ENCODE results near the gene GOLGA8M.
A peak's percentile ranks its signal among the peaks of the same experiment; 100 is the strongest.
"Not testable (repeated sequence)": the region's sequence is repeated elsewhere in the genome, so short reads cannot be mapped to it uniquely, and the experiment has no call there.

Gene GOLGA8M

GRCh38 chr15:28712270-28712669 lies at the start of gene GOLGA8M:
Gene GOLGA8M, minus strand, starts transcription at chr15:28712421. Its CDS starts 98 bp downstream, at chr15:28712323.
- not testable (repeated sequence) for DNase-seq (ENCODE audit: low read depth in 2 of 2)

DNA sequence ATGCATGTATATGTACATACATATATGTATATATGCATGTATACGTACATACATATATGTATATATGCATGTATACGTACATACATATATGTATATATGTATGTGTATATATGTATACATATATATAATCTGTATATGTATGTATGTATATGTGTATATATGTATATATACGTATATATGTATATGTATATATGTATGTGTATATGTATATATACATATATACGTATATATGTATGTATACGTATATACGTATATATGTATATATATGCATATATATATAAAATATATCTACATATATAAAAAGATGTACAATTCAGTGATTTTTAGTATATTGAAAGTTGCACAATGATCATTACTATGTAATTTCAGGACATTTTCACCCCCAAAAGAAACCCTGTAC lies 30.7 kb upstream of the GOLGA8M start:
- not testable (repeated sequence) for DNase-seq (ENCODE audit: low read depth in 2 of 2)

DNA sequence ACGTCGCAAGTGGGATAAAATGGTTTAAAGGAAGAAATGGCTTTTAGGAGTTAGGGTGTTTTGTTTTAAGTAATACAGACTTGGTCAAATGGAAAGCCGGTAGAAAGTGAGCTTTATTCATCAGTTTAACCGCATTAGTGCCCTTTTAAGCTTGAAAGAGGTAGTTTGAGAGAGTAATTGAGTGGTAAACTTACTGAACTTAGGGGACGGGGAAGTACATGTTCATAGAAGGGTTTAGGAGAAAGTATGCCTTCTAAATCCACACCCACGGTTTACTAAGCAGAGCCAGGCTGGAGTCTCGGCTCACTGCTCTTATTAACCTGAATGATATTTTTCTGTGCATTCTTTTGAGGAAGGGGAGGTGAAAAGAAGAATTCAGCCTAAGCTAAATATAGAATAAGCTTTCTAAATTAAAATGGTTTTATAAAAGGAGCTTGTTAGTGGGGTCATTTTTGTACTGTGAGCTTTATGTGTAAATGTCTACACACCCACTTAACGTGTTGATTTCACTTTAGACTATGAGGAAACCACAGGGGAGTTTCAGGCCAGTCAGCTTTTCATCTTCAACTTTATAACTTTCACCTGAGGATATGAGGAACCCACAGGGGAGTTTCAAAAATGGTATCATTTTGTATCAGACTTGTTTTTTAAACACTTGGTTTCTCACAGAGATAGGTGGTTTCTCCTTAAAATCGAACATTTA lies 26.5 kb upstream of the GOLGA8M start:
- not testable (repeated sequence) for DNase-seq (ENCODE audit: low read depth in 2 of 2)

GRCh38 chr15:28738200-28738561 lies 26.0 kb upstream of the GOLGA8M start:
- DNase-seq (ENCODE audit: low read depth in 2 of 2): not testable (repeated sequence)

GRCh38 chr15:28737521-28738199 lies 25.4 kb upstream of the GOLGA8M start:
- DNase-seq (ENCODE audit: low read depth in 2 of 2): peak in 1 of 2 donors; percentile 48

- DNase-seq (ENCODE audit: low read depth in 2 of 2): not testable (repeated sequence)
Observed at GRCh38 chr15:28728061-28728460, 15.8 kb upstream of the GOLGA8M start.

DNA sequence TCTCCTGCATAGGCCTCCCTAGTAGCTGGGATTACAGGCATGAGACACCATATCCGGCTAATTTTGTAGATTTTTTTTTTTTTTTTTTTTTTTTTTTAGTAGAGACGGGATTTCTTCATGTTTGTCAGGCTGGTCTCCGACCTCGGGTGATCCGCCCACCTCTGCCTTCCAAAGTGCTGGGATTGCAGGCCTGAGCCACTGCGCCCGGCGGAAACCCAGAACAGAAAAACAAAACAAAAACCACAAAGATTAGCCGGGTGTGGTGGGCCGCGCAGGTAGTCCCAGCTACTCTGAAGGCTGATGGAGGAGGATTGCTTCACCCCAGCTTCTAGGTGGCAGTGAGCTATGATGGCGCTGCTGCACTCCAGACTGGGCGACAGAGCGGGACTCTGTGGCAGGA lies 14.8 kb upstream of the GOLGA8M start:
- not testable (repeated sequence) for DNase-seq (ENCODE audit: low read depth in 2 of 2)

- no peak for DNase-seq (ENCODE audit: low read depth in 2 of 2)
Observed at GRCh38 chr15:28726102-28726501, 13.9 kb upstream of the GOLGA8M start.

DNA sequence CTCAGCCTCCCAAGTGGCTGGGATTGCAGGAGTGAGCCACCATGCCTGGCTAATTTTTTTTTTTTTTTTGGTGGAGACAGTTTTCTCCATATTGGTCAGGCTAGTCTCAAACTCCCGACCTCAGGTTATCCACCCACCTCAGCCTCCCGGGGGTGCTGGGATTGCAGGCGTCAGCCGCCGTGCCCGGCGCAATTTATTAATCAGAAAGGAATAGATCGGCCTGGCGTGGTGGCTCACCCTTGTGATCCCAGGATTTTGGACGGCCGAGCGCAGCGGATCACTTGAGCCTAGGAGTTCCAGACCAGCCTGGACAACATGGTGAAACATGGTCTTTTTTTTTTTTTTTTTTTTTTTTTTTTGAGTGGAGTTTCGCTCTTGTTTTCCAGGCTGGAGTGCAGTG lies 13.3 kb upstream of the GOLGA8M start:
- no peak for DNase-seq (ENCODE audit: low read depth in 2 of 2)

DNA sequence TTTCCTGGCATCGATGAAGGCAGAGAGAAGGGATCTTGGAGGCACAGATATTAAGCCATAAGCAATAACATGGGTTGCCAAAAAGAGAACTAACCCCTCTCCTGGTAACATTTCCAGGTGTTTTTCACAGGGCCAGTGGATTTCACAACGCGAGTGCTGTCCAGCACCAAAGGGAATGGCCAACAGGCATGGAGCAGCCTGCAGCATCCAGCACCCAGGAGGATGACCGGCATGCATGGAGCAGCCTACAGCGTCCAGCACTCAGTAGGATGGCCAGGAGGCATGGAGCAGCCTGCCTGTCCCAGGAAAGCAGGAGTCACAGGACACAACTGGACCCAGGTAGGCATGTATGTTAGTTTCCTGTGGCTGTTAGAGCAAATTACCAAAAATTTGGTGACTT lies 11.8 kb upstream of the GOLGA8M start:
- DNase-seq (ENCODE audit: low read depth in 2 of 2): not testable (repeated sequence)

- not testable (repeated sequence) for DNase-seq (ENCODE audit: low read depth in 2 of 2)
Observed at GRCh38 chr15:28719626-28720025, 7.4 kb upstream of the GOLGA8M start.

- DNase-seq (ENCODE audit: low read depth in 2 of 2): not testable (repeated sequence)
Observed at GRCh38 chr15:28718576-28718975, 6.4 kb upstream of the GOLGA8M start.

DNA sequence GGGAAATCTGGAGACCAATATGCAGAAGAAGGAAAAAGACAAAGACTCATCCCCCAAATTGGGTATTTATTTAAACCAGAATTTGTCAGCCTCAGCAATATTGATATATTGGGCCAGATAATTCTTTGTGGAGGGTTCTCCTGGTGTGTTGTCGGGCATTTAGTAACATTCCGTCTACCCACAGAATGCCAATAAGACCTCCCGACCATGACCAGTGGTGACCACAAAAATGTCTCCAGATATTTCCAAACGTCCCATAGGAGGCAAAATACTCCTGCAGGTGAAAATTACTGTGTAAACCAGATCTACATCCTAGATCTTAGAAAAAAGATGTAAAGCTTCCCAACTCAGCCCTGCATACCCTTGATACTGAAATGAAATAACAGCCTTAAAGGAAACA lies 2.0 kb upstream of the GOLGA8M start:
- DNase-seq (ENCODE audit: low read depth in 2 of 2): not testable (repeated sequence)

DNA sequence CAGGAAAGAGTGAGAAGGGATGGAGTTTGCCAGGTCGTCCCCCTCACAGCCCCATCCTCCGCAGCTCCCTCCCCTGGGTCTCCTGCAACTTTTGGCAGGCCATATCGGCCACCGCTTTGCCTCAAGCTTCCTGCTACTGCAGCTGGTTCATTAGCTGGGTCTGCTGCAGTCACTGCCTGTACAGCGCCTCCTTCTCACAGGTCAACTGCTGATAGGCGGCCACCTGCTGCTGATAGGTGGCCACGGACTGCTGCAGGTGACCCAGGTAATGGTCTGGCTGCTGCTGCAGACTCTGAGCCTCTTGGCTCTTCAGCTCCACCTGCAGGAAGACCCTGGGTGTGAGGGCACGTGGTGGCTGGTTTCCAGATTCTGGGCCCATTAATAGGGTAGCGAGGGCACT lies 8.3 kb downstream of the GOLGA8M start:
- DNase-seq (ENCODE audit: low read depth in 2 of 2): not testable (repeated sequence)

DNA sequence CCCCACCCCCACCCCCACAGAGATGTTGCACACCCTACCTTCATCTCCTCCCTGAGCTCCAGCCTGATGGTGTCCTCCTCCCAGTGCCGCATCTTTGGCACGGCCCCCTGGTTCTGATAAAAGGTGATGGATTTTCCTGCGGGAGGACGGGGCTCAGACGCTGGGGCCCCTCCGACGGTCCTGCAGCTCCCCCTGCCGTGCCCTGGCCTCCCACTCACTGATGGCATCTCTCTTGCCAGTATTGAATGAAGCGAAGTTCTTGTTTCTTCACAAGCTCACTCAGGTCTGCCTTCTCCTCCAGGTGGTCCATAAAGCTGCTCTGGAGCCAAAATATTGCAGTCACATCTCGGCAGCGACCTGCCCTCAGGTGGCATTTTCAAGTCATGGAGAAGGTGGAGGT lies 9.8 kb downstream of the GOLGA8M start:
- DNase-seq (ENCODE audit: low read depth in 2 of 2): not testable (repeated sequence)

GRCh38 chr15:28694006-28694751 lies 18.0 kb downstream of the GOLGA8M start:
- not testable (repeated sequence) for DNase-seq (ENCODE audit: low read depth in 2 of 2)

GRCh38 chr15:28693021-28693420 lies 19.2 kb downstream of the GOLGA8M start:
- DNase-seq (ENCODE audit: low read depth in 2 of 2): not testable (repeated sequence)

DNA sequence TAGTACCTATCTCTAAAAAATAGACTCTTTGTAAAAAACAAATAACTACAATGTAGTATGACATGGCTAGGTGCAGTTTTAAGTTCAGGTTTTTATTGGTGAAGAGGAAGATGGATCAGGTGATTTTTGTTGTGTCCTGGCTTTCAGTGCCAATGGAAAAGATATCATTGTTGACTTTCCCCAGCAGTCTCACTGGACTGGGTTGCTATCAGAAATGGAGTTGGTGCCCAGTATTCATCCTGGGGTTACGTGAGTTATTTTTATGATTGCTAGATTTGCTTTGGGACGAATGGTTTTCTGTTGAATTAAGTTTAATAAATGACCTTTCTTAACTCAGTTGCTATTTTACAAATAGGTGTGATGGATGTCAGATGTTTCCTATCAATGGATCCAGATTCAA lies 38.7 kb downstream of the GOLGA8M start:
- not testable (repeated sequence) for DNase-seq (ENCODE audit: low read depth in 2 of 2)

- not testable (repeated sequence) for DNase-seq (ENCODE audit: low read depth in 2 of 2)
Observed at GRCh38 chr15:28672122-28672521, 40.1 kb downstream of the GOLGA8M start.

DNA sequence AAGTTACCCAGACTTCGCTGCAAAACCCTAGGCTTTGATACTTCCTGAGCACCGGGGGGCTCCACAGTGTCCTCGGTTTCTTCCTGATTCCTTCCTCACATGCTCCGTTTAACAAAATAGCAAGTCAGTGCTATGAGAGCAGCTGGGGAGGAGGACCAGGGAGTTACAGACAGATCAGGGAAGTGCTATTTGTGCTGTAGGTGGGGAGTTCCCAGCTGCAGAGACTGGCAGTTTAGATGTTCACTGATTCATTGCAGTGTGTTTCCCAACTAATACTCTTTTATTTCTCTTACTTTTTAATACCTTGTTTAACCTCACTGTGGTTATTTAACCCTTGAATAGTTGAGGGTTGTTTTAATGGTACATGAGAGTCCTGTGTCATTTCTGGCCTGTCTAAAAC lies 45.8 kb downstream of the GOLGA8M start:
- DNase-seq (ENCODE audit: low read depth in 2 of 2): not testable (repeated sequence)

DNA sequence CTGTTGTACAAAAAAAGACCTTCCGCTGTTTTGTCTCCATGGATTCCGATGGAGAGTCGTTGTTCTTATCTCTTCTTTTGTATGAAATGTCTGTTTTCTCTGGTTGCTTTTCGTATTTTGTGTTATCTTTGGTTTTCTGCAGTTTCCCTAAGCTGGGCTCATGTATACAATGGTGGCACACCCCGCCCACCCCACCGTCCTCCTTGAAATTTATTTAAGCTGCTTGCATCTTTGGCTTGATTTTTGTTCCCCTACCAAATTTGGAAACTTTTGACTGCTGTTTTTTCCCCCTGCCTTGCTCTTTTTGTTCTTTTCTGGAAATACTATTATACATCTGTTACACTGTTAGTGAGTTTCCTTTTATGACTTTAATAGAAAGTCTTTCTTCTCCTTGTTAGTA lies 47.6 kb downstream of the GOLGA8M start:
- not testable (repeated sequence) for DNase-seq (ENCODE audit: low read depth in 2 of 2)

DNA sequence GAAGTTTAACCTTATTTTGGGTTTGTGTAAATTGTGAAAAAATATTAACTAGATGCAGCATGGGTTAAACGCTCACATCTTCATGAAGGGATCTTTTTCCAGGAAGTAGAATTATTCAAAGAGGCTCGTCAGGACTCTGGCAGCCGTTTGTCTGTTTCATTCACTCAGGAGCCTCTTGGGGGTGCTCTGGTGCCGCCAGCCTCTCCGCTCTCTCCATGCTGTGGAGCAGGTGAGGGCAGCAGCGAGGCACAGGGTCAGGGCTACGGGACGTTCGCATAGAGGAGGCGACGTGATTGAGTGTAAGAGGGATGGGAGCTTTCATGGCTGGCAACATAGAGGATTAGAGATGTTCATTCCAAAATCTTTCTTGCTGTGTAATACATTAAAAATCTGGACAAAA lies 48.5 kb downstream of the GOLGA8M start:
- DNase-seq (ENCODE audit: low read depth in 2 of 2): not testable (repeated sequence)

Measured in stimulated activated CD8-positive, alpha-beta memory T cell treated with anti-CD3 and anti-CD28 coated beads, Interleukin-7, amount 100 ng/mL, for 4 hours (primary cell).